Measurements from ENCODE around the gene PDZD7. TPM values are rescaled to one million over a fixed set of nuclear protein-coding genes. Genes with fewer than 3 reads are reported as not detected.

PDZD7 gene
- polyA plus RNA-seq, 1 donor from 2014 or later = 1.5 TPM

GRCh38 chr10:100970076-100970913 lies 60.6 kb downstream of the PDZD7 start:
- no peak overlapping the region for H3K27ac ChIP-seq (ENCODE audit: low read length)
- no peaks in the 10 kb centered on the region for H3K9me2 ChIP-seq (ENCODE audit: insufficient read depth, low read length)
- no peak overlapping the region for H3K4me2 ChIP-seq (ENCODE audit: low read length)
- no peaks in the 10 kb centered on the region for H4K20me1 ChIP-seq (ENCODE audit: insufficient read depth)
- H3K36me3 ChIP-seq (ENCODE audit: insufficient read depth, low read length) = no peaks in the 10 kb centered on the region
- H3K9me3 ChIP-seq (ENCODE audit: low read length) = no peaks in the 10 kb centered on the region
- H3K27me3 ChIP-seq (ENCODE audit: insufficient read depth, low read depth, low read length) = no peaks in the 10 kb centered on the region
- peak overlapping the region; percentile 73 for H3K4me3 ChIP-seq (ENCODE audit: low read length)
- peak overlapping the region; percentile 69 for H3K9ac ChIP-seq (ENCODE audit: low read length)
- TF ChIP-seq EZH2 (IDR thresholded peaks at IDR 0.05; ENCODE audit: borderline replicate concordance, insufficient read depth, low read length, poor library complexity, severe bottlenecking) = no peak
- TF ChIP-seq MXI1 (conservative IDR thresholded peaks at IDR 0.05; ENCODE audit: poor library complexity, severe bottlenecking) = no peak
- no peak for TF ChIP-seq CTCF (IDR thresholded peaks at IDR 0.05; ENCODE audit: poor library complexity, severe bottlenecking)
- TF ChIP-seq RAD21 (conservative IDR thresholded peaks at IDR 0.05) = no peak
- no peak for TF ChIP-seq SMC3 (conservative IDR thresholded peaks at IDR 0.05; ENCODE audit: poor library complexity)
- TF ChIP-seq REST (IDR thresholded peaks at IDR 0.05; ENCODE audit: borderline replicate concordance) = no peak
- TF ChIP-seq POLR2AphosphoS5 (IDR thresholded peaks at IDR 0.05) = no peak
- no peak for TF ChIP-seq EP300 (conservative IDR thresholded peaks at IDR 0.05; ENCODE audit: poor library complexity, severe bottlenecking)
- no peak for TF ChIP-seq TAF1 (IDR thresholded peaks at IDR 0.05; ENCODE audit: low read depth)
- no peak overlapping the region for H2AFZ ChIP-seq (ENCODE audit: low read depth, low read length)
- no peaks in the 10 kb centered on the region for H3K79me2 ChIP-seq (replicated peaks; ENCODE audit: insufficient read depth, low read length)
- no peaks in the 10 kb centered on the region for H3F3A ChIP-seq (ENCODE audit: insufficient read depth, low read length, poor library complexity, severe bottlenecking)

GRCh38 chr10:100969187-100970075 lies 61.5 kb downstream of the PDZD7 start, which contains the start of gene SEMA4G:
SEMA4G (plus strand) TSS chr10:100969504; CDS start chr10:100972913, 3,409 bp downstream.
- Histone ChIP-seq H3K27ac (ENCODE audit: low read length) (no peak within 1 kb of the TSS), H3K9me2 (ENCODE audit: insufficient read depth, low read length) (no peaks in the 10 kb centered on the region), H3K36me3 (ENCODE audit: insufficient read depth, low read length) (no peaks in the 10 kb centered on the region), H3K9ac (ENCODE audit: low read length) (peak within 1 kb of the TSS; percentile 69), H2AFZ (ENCODE audit: low read depth, low read length) (peak within 1 kb of the TSS; percentile 56), H3K79me2 (replicated peaks; ENCODE audit: insufficient read depth, low read length) (no peaks in the 10 kb centered on the region), H4K20me1 (ENCODE audit: insufficient read depth) (no peaks in the 10 kb centered on the region), H3K4me3 (ENCODE audit: low read length) (peak within 1 kb of the TSS; percentile 73), H3K4me2 (ENCODE audit: low read length) (no peak within 1 kb of the TSS), H3K27me3 (ENCODE audit: insufficient read depth, low read depth, low read length) (no peaks in the 10 kb centered on the region), H3F3A (ENCODE audit: insufficient read depth, low read length, poor library complexity, severe bottlenecking) (no peaks in the 10 kb centered on the region), H3K9me3 (ENCODE audit: low read length) (no peaks in the 10 kb centered on the region)
- TF ChIP-seq POLR2AphosphoS5 (IDR thresholded peaks at IDR 0.05) (peak; percentile 50), REST (IDR thresholded peaks at IDR 0.05; ENCODE audit: borderline replicate concordance) (peak; percentile 14), RAD21 (conservative IDR thresholded peaks at IDR 0.05) (no peak), EP300 (conservative IDR thresholded peaks at IDR 0.05; ENCODE audit: poor library complexity, severe bottlenecking) (no peak), TAF1 (IDR thresholded peaks at IDR 0.05; ENCODE audit: low read depth) (no peak), CTCF (IDR thresholded peaks at IDR 0.05; ENCODE audit: poor library complexity, severe bottlenecking) (peak; percentile 61), SMC3 (conservative IDR thresholded peaks at IDR 0.05; ENCODE audit: poor library complexity) (peak; percentile 41), EZH2 (IDR thresholded peaks at IDR 0.05; ENCODE audit: borderline replicate concordance, insufficient read depth, low read length, poor library complexity, severe bottlenecking) (no peak), MXI1 (conservative IDR thresholded peaks at IDR 0.05; ENCODE audit: poor library complexity, severe bottlenecking) (peak; percentile 35)

Measured in neural cell (in vitro differentiated cells).